Small intestine (tissue), 7 donors: ENCODE measurements around the gene EPS8L1. TPM values are rescaled to one million over a fixed set of nuclear protein-coding genes. Genes with fewer than 3 reads are reported as not detected.
A peak's percentile ranks its signal among the peaks of the same experiment; 100 is the strongest.
"Not testable (repeated sequence)": the region's sequence is repeated elsewhere in the genome, so short reads cannot be mapped to it uniquely, and the experiment has no call there.

Experiments used
- DNase-seq, 2 donors: peaks; one replicate each; pipeline versions ENCODE4 v3.0.0 to v3.0.0-alpha.2; 2013
- FAIRE-seq: peaks from 2 replicates; lab custom pipeline; 2012; peaks lifted over from hg19 to GRCh38; lab: Jason Lieb, UNC
- H3K27ac ChIP-seq, 3 donors: one replicate each; pipeline ENCODE4 v1.5.1; 2013; ENCODE audit warnings: low read length in 2 of 3, mild to moderate bottlenecking in 2 of 3, control low read depth in 1 of 3, inconsistent platforms in 1 of 3, low read depth in 1 of 3, moderate library complexity in 1 of 3
- H3K27me3 ChIP-seq, 3 donors: one replicate each; pipeline ENCODE4 v1.6.1; 2013; ENCODE audit warnings: low read length in 3 of 3, inconsistent platforms in 1 of 3; ENCODE audit not compliant: control insufficient read depth in 3 of 3, insufficient read depth in 3 of 3
- H3K36me3 ChIP-seq, 3 donors: one replicate each; pipeline ENCODE4 v1.6.1; 2013; ENCODE audit warnings: low read length in 3 of 3, inconsistent platforms in 1 of 3, low read depth in 1 of 3, mild to moderate bottlenecking in 1 of 3, moderate library complexity in 1 of 3; ENCODE audit not compliant: control insufficient read depth in 3 of 3, insufficient read depth in 2 of 3
- H3K4me1 ChIP-seq, 3 donors: one replicate each; pipeline ENCODE4 v1.6.1; 2013; ENCODE audit warnings: low read length in 2 of 3, inconsistent platforms in 1 of 3, low read depth in 1 of 3, mild to moderate bottlenecking in 1 of 3, moderate library complexity in 1 of 3; ENCODE audit not compliant: control insufficient read depth in 3 of 3, insufficient read depth in 2 of 3
- H3K4me3 ChIP-seq, 3 donors: one replicate each; pipeline ENCODE4 v1.5.1; 2013; ENCODE audit warnings: low read length in 3 of 3, control low read depth in 1 of 3, inconsistent platforms in 1 of 3, low read depth in 1 of 3, mild to moderate bottlenecking in 1 of 3, moderate library complexity in 1 of 3
- H3K9me3 ChIP-seq, 2 donors: one replicate each; pipeline ENCODE4 v1.6.1; 2013; ENCODE audit warnings: low read depth in 1 of 2, low read length in 1 of 2; ENCODE audit not compliant: control insufficient read depth in 2 of 2, insufficient read depth in 1 of 2
- WGBS, 3 donors: extraction: QIAGEN DNeasy Blood & Tissue Kit; methylation state at CpG; one replicate each; pipeline ENCODE4 v1.1.7; 2013; 5-methylcytosine and 5-hydroxymethylcytosine counted together
- polyA plus RNA-seq, 4 donors: library from polyadenylated mRNA; stranded (reverse) in 3 of 4; unstranded in 1 of 4; fragments of 200-250 nt in 3 of 4; fragments of 120-200 nt in 1 of 4; gene quantifications; one replicate each; pipeline versions ENCODE4 v1.2.1 to v1.2.3, GENCODE V29; 2013
- donor health status: healthy with polysubstance abuse.
- donor health status: control.
- donor health status: control.
- donor health status: Bipolar disorder and iron deficiency.
- donor health status: healthy.

Gene EPS8L1
- polyA plus RNA-seq, 4 donors = 11.7 to 23.8 (median 19.1) TPM

DNA sequence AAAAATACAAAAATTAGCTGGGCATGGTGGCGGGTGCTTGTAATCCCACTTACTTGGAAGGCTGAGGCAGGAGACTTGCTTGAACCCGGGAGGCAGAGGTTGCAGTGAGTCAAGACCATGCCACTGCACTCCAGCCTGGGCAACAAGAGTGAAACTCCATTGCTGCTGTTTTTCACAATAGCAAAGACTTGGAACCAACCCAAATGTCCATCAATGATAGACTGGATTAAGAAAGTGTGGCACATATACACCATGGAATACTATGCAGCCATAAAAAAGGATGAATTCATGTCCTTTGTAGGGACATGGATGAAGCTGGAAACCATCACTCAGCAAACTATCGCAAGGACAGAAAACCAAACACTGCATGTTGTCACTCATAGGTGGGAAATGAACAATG, 31.6 kb downstream of the EPS8L1 start:
- H3K4me1 ChIP-seq, H3K9me3 ChIP-seq, H3K4me3 ChIP-seq, DNase-seq, FAIRE-seq, H3K27ac ChIP-seq, H3K27me3 ChIP-seq: not testable (repeated sequence)
- 97 to 98% (median 98%) methylated on average over 3 of the region's 3 CpGs for WGBS, 3 donors
- H3K36me3 ChIP-seq = peaks cover 2 to 48% (median 19%) of the 10 kb centered on the region in 3 donors

GRCh38 chr19:55109527-55110291, 34.0 kb downstream of the EPS8L1 start:
- 89 to 94% (median 90%) methylated on average over 20 of the region's 20 CpGs for WGBS, 3 donors
- H3K4me1 ChIP-seq = peaks cover 0 to 16% (median 4%) of the 10 kb centered on the region in 3 donors
- no peak overlapping the region for H3K27ac ChIP-seq
- H3K27me3 ChIP-seq = no peaks in the 10 kb centered on the region
- H3K9me3 ChIP-seq = no peaks in the 10 kb centered on the region
- no peak overlapping the region for H3K4me3 ChIP-seq
- no peak for DNase-seq
- H3K36me3 ChIP-seq = peaks cover 0 to 55% (median 15%) of the 10 kb centered on the region in 3 donors
- no peak for FAIRE-seq

DNA sequence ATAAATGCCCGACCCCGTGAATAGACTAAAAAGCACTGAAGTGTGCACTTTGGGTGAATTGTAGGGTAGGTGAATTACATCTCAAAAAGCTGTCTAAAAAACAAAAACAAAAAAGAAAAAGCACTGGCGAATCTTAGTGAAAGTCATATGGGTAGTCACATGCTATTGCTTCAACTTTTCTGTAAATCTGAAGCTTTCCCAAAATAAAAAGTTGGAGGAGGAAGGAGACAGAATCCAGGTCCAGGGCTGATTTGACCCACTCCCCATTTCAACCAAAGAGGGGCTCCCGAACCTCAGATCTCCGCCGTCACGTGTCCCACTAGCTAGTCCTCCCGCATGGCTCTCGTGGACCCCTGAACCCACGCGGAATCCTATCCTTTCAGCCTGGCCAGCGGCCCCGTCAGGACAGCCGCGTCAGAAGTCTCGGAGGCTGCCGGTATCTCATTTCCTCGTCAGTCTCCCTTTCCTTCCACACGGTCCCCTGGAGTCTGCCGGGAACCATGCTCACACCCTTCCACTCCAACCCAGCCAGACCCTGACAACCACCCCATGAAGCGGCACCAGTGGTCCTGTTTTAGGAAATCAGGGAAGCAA, 35.7 kb downstream of the EPS8L1 start:
- H3K4me1 ChIP-seq = peaks cover 6 to 22% (median 7%) of the 10 kb centered on the region in 3 donors
- FAIRE-seq = no peak
- peaks cover 0 to 56% (median 15%) of the 10 kb centered on the region in 3 donors for H3K36me3 ChIP-seq
- 85 to 91% (median 89%) methylated on average over 21 of the region's 21 CpGs for WGBS, 3 donors
- DNase-seq = no peak
- H3K27me3 ChIP-seq = no peaks in the 10 kb centered on the region
- no peak overlapping the region for H3K4me3 ChIP-seq
- no peaks in the 10 kb centered on the region for H3K9me3 ChIP-seq
- no peak overlapping the region for H3K27ac ChIP-seq

DNA sequence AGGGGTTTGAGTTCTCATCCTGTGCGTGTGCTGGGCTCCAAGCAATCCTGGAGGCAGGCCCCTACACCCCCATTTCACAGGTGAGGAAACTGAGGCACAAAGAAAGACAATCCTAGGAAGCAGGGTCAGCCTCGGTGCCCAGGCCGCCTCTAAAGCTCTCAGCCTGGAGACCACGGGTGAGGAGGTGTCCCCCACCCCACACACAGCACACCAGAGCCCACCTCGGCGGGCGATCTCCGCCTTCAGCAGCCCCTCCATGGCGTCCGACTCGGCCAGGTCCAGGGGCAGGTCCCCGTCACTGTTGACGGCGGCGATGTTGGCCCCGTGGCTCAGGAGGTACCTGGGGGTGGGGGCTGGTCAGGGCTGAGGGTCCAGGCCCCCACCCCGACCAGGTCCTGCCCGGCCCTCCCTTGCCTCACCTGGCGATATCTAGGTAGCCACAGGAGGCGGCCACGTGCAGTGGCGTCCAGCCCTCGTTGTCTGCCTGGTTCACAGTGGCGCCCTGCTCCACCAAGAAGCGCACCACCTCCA, 36.6 kb downstream of the EPS8L1 start:
- 92 to 94% (median 94%) methylated on average over 24 to 25 of the region's 25 CpGs for WGBS, 3 donors

GRCh38 chr19:55112777-55113569, 37.3 kb downstream of the EPS8L1 start:
- DNase-seq = no peak
- no peak for FAIRE-seq
- Histone ChIP-seq H3K27me3 (no peaks in the 10 kb centered on the region), H3K4me3 (no peak overlapping the region), H3K4me1 (peaks cover 6 to 22% (median 7%) of the 10 kb centered on the region in 3 donors), H3K27ac (peak overlapping the region in 2 of 3 donors; percentile 71 to 73), H3K9me3 (no peaks in the 10 kb centered on the region), H3K36me3 (peaks cover 0 to 48% (median 15%) of the 10 kb centered on the region in 3 donors)
- WGBS, 3 donors = 64 to 85% (median 81%) methylated on average over 22 to 23 of the region's 23 CpGs

More for the DNA sequence above, 36.6 kb downstream of the EPS8L1 start:
- Histone ChIP-seq H3K4me3 (no peak overlapping the region), H3K9me3 (no peaks in the 10 kb centered on the region), H3K36me3 (peaks cover 0 to 48% (median 15%) of the 10 kb centered on the region in 3 donors), H3K27ac (peak overlapping the region in 1 of 3 donors; percentile 71), H3K27me3 (no peaks in the 10 kb centered on the region), H3K4me1 (peaks cover 6 to 22% (median 7%) of the 10 kb centered on the region in 3 donors)
- DNase-seq (no peak), FAIRE-seq (no peak)

- no peaks in the 10 kb centered on the region for H3K9me3 ChIP-seq
- DNase-seq = peak in 1 of 2 donors; percentile 87
- no peak overlapping the region for H3K4me3 ChIP-seq
- H3K27ac ChIP-seq = peak overlapping the region in 2 of 3 donors; percentile 71 to 73
- H3K27me3 ChIP-seq = no peaks in the 10 kb centered on the region
- WGBS, 3 donors = 35 to 56% (median 51%) methylated on average over 11 to 12 of the region's 12 CpGs
- H3K4me1 ChIP-seq = peaks cover 9 to 22% (median 13%) of the 10 kb centered on the region in 3 donors
- no peak for FAIRE-seq
- H3K36me3 ChIP-seq = peaks cover 0 to 48% (median 15%) of the 10 kb centered on the region in 3 donors
Measured at GRCh38 chr19:55113570-55114039, 37.9 kb downstream of the EPS8L1 start.

DNA sequence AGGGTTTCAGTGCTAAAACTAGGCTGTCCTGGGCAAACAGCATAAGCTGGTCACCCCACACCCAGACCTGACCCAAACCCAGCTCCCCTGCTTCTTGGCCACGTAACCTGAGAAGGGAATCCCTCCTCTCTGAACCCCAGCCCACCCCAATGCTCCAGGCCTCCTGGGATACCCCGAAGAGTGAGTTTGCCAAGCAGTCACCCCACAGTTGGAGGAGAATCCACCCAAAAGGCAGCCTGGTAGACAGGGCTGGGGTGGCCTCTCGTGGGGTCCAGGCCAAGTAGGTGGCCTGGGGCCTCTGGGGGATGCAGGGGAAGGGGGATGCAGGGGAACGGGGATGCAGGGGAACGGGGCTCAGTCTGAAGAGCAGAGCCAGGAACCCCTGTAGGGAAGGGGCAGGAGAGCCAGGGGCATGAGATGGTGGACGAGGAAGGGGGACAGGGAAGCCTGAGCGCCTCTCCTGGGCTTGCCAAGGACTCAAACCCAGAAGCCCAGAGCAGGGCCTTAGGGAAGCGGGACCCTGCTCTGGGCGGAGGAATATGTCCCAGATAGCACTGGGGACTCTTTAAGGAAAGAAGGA, 39.0 kb downstream of the EPS8L1 start:
- 86 to 94% (median 91%) methylated on average over 8 to 9 of the region's 9 CpGs for WGBS, 3 donors
- H3K36me3 ChIP-seq = peaks cover 0 to 41% (median 9%) of the 10 kb centered on the region in 3 donors
- no peaks in the 10 kb centered on the region for H3K9me3 ChIP-seq
- no peak overlapping the region for H3K4me3 ChIP-seq
- DNase-seq (no peak), FAIRE-seq (no peak)
- no peaks in the 10 kb centered on the region for H3K27me3 ChIP-seq
- peak overlapping the region in 2 of 3 donors; percentile 13 to 37 for H3K27ac ChIP-seq
- H3K4me1 ChIP-seq = peaks cover 9 to 22% (median 14%) of the 10 kb centered on the region in 3 donors
